Peyer's patch (tissue), 4 donors: ENCODE measurements around the gene LMTK2. TPM values are rescaled to one million over a fixed set of nuclear protein-coding genes. Genes with fewer than 3 reads are reported as not detected.

Experiments
- DNase-seq, 3 donors: peaks; one replicate each; pipeline ENCODE4 v3.0.0-alpha.2; 2017 to 2019
- H3K27ac ChIP-seq, 4 donors: fragments of 200-600 bp; sonication (generic); one replicate each; pipeline ENCODE4 v1.5.1; 2016 to 2019
- H3K27me3 ChIP-seq, 2 donors: fragments of 200-600 bp; sonication (generic); one replicate each; pipeline ENCODE4 v1.5.1; 2019
- H3K36me3 ChIP-seq, 3 donors: fragments of 200-600 bp; sonication (generic); one replicate each; pipeline ENCODE4 v1.5.1; 2016 to 2019
- H3K4me1 ChIP-seq, 4 donors: fragments of 200-600 bp; sonication (generic); one replicate each; pipeline ENCODE4 v1.5.1; 2016 to 2019
- H3K4me3 ChIP-seq, 4 donors: fragments of 200-600 bp; sonication (generic); 1 replicate in 3 of 4; 2 replicates in 1 of 4; pipeline ENCODE4 v1.5.1; 2016 to 2019; ENCODE audit warnings: mild to moderate bottlenecking in 1 of 4
- H3K9me3 ChIP-seq, 4 donors: fragments of 200-600 bp; sonication (generic); one replicate each; pipeline ENCODE4 v1.5.1; 2016 to 2019; ENCODE audit warnings: mild to moderate bottlenecking in 1 of 4
- POLR2A ChIP-seq, 2 donors: fragments of 450-650 bp; IDR thresholded peaks; one replicate each; pipeline ENCODE4 v1.5.1; 2017; ENCODE audit warnings: antibody characterized with exemption in 2 of 2, mild to moderate bottlenecking in 2 of 2, moderate library complexity in 2 of 2
- total RNA-seq, 4 donors: library from RNA; depleted of rRNA; stranded (reverse); fragments of >200 nt; gene quantifications; one replicate each; pipeline ENCODE4 v1.1.0, GENCODE V29; 2016
- TF ChIP-seq, protein P1 (sequence below), 6 experiments: fragments of 450-650 bp in 4 of 6; fragments of 200-600 bp in 2 of 6; sonication (generic) in 1 of 6; IDR thresholded peaks; one replicate each; pipeline ENCODE4 v1.5.1; 2017 to 2019; ENCODE audit warnings: antibody characterized with exemption in 6 of 6, mild to moderate bottlenecking in 3 of 6, moderate library complexity in 1 of 6

The LMTK2 gene
- total RNA-seq, 4 donors from 2014 or later = 23.1 to 54.0 (median 51.4) TPM

DNA sequence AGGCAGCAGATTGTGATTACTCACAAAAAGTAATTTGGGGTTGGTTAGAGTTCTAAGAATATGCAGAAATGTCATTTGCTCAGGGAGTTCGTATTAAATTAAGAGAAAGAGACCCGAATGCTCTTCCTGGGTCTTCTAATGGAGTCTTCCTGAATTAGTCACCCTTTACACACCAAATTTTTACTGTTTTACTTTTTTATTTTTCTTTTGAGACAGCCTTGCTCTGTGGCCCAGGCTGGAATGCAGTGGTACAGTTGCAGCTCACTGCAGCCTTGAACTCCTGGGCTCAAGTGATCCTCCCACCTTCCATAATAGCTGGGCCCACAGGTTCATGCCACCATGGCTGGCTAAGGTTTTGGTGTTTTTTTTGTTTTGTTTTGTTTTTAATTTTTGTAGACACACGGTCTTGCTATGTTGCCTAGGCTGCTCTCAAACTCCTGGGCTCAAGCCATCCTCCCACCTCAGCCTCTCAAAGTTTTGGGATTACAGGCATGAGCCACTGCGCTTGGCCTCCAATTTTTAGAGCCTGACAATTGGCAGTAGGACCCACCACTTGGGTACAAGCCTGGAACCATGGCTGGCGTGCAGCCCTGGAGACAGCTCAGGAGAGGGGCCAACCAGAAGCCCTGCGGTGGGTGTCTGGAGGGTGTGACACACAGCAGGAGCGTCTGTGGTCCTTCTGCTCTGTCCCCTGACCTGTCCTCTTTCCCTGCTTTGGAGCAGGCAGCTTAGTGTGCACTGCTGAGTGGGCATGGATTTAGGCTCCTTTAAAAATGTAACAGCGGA lies 88.2 kb downstream of the LMTK2 start:
- DNase-seq = no peak
- H3K36me3 ChIP-seq = peaks cover 0 to 66% (median 0%) of the 10 kb centered on the region in 3 donors
- H3K27me3 ChIP-seq = no peaks in the 10 kb centered on the region
- no peaks in the 10 kb centered on the region for H3K9me3 ChIP-seq
- no peak overlapping the region for H3K27ac ChIP-seq
- H3K4me1 ChIP-seq = no peaks in the 10 kb centered on the region
- TF ChIP-seq POLR2A (IDR thresholded peaks at IDR 0.05) = no peak
- TF ChIP-seq, protein P1, sequence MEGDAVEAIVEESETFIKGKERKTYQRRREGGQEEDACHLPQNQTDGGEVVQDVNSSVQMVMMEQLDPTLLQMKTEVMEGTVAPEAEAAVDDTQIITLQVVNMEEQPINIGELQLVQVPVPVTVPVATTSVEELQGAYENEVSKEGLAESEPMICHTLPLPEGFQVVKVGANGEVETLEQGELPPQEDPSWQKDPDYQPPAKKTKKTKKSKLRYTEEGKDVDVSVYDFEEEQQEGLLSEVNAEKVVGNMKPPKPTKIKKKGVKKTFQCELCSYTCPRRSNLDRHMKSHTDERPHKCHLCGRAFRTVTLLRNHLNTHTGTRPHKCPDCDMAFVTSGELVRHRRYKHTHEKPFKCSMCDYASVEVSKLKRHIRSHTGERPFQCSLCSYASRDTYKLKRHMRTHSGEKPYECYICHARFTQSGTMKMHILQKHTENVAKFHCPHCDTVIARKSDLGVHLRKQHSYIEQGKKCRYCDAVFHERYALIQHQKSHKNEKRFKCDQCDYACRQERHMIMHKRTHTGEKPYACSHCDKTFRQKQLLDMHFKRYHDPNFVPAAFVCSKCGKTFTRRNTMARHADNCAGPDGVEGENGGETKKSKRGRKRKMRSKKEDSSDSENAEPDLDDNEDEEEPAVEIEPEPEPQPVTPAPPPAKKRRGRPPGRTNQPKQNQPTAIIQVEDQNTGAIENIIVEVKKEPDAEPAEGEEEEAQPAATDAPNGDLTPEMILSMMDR (IDR thresholded peaks at IDR 0.05) = no peak
- no peak overlapping the region for H3K4me3 ChIP-seq

DNA sequence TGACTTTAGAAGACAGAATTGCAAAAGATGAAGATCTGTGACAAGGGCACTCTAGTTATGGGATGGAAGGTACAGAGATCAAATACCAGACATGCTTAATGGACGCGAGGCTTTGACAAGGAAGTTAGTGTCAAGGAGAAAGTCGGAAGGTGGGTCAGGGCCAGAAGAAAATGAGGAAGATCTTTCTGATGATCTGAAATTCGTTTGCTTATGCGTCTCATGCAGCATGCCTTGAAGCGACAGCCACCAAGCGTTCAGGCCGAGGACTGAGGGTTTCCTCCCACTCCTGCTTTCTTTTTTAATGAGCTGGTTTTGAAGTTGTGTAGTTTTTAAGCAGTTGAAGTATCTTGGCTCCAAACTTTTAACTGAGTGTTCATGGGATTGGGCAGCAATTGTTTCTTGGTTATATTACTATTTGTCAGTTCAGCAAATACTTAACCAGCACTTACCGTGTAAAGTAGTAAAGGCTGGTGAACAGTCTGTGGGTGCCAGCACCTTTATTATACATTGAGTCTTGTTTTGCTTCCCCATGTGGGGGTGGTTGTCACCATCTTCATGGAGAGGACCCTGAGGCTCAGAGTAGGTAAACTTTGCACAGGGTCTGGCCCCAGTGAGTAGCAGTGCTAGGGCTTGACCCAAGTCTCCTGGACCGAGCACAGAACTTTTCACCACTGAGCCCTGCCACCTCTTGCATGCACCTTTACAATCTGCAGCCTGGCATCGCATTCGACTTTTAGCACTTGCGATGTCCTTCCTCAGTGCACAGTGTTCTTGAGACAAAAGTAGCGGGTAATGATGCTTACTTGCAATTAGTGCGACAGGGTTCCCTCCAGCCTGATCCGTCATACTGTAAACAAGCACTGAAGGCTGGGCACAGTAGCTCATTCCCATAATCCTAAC lies 90.3 kb downstream of the LMTK2 start:
- Histone ChIP-seq H3K4me1 (no peaks in the 10 kb centered on the region), H3K4me3 (no peak overlapping the region)

DNA sequence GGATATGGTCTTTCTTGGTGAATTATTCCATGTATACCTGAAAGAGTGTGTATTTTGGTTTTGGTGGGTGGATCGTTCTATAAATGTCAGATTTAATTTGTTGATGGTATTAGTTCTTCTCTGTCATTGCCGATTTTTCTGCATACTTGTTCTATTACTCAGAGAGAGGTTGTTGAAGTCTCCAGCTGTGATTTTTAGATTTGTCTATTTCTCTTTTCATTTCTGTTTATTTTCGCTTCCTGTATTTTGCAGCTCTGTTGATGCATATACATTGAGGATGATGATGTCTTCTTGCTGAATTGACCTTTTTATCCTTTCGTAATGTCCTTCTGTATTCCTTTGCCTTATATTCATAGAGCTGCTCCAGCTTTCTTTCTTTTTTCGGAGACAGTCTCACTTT lies 92.5 kb downstream of the LMTK2 start:
- peaks cover 0 to 38% (median 0%) of the 10 kb centered on the region in 3 donors for H3K36me3 ChIP-seq
- DNase-seq = no peak
- no peaks in the 10 kb centered on the region for H3K27me3 ChIP-seq
- H3K9me3 ChIP-seq = no peaks in the 10 kb centered on the region
- H3K4me3 ChIP-seq = no peak overlapping the region
- H3K27ac ChIP-seq = no peak overlapping the region
- H3K4me1 ChIP-seq = peaks cover 0 to 15% (median 4%) of the 10 kb centered on the region in 4 donors
- TF ChIP-seq POLR2A (IDR thresholded peaks at IDR 0.05) = no peak
- TF ChIP-seq, protein P1 (IDR thresholded peaks at IDR 0.05) = no peak

More for the DNA sequence above, 90.3 kb downstream of the LMTK2 start:
- H3K9me3 ChIP-seq = no peaks in the 10 kb centered on the region
- H3K36me3 ChIP-seq = peaks cover 0 to 50% (median 0%) of the 10 kb centered on the region in 3 donors
- no peak for DNase-seq
- no peak overlapping the region for H3K27ac ChIP-seq
- no peak for TF ChIP-seq POLR2A (IDR thresholded peaks at IDR 0.05)
- TF ChIP-seq, protein P1 (IDR thresholded peaks at IDR 0.05) = no peak
- no peaks in the 10 kb centered on the region for H3K27me3 ChIP-seq

DNA sequence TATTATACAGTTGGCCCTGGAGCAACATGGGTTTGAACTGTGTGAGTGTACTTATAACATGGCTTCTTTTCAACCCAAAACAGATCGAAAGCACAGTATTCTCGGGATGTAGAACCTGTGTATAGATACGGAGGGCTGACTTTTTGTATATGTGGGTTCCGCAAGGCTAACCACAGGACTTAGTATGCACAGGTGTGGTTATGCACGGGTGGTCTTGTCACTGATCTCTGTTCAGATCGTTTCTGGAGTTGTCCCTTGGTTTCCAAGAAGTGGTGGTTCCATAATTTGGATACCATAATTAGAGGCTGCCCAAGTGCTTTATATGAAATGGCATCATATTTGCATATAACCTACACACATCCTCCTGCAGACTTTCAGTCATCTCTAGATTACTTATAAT lies 93.7 kb downstream of the LMTK2 start:
- TF ChIP-seq, protein P1 (IDR thresholded peaks at IDR 0.05) = no peak
- no peak for TF ChIP-seq POLR2A (IDR thresholded peaks at IDR 0.05)
- H3K27me3 ChIP-seq = no peaks in the 10 kb centered on the region
- H3K36me3 ChIP-seq = peaks cover 0 to 32% (median 0%) of the 10 kb centered on the region in 3 donors
- peak in 1 of 3 donors; percentile 40 for DNase-seq
- no peak overlapping the region for H3K4me3 ChIP-seq
- no peak overlapping the region for H3K27ac ChIP-seq
- peaks cover 0 to 20% (median 4%) of the 10 kb centered on the region in 4 donors for H3K4me1 ChIP-seq
- no peaks in the 10 kb centered on the region for H3K9me3 ChIP-seq

DNA sequence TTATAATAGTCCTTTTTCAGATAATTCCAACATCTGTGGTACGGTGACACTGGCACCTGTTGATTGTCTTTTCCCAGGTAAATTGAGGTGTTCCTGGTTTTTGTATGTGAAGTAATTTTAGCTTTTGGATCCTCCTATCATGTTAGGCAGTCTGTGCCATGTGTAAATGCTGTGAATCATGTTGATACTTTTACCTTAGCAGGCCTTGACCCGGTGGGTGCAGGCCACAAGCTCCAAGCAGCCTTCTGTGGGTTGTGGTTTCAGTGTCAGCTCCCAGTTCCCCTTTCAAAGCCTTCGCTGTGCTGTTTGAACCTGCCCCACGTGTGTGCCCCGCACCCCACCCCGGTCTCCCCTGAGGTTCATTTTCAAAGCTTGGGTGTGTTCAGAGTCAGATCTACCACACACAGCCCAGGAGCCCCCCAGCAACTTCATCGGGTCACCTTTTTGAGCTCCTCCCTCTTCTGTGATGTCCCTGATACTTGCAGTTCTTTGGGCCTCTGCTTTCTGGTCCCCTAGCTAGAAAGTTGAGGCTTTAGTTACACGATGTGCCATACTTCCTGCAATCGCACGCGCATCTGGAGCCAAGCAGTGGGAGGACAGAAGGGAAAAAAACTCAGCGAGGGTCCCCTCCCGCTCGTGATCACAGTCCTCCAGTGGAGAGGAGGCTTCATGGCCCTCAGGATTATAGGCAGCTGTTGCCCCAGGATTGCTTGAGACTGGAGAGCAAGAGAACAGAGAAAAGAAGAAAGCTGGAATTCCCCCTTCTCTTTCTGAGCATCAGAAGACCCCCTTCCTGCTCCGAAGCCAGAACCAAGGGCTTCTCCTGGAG lies 95.9 kb downstream of the LMTK2 start:
- Histone ChIP-seq H3K4me1 (peaks cover 0 to 20% (median 4%) of the 10 kb centered on the region in 4 donors), H3K36me3 (peaks cover 0 to 37% (median 0%) of the 10 kb centered on the region in 3 donors), H3K27me3 (no peaks in the 10 kb centered on the region), H3K4me3 (peak overlapping the region in 1 of 4 donors; percentile 12), H3K9me3 (no peaks in the 10 kb centered on the region), H3K27ac (peak overlapping the region in 1 of 4 donors; percentile 34)
- TF ChIP-seq, protein P1 (IDR thresholded peaks at IDR 0.05) = no peak
- no peak for TF ChIP-seq POLR2A (IDR thresholded peaks at IDR 0.05)
- peak in 2 of 3 donors; percentile 88 to 89 for DNase-seq
